Ectodermal cell (in vitro differentiated cells): ENCODE data around the gene NPIPA5.
"Not testable (repeated sequence)": the region's sequence is repeated elsewhere in the genome, so short reads cannot be mapped to it uniquely, and the experiment has no call there.

Experiments
- H3K27ac ChIP-seq: 2 replicates; pipeline ENCODE4 v1.7.0; 2013; ENCODE audit warnings: mild to moderate bottlenecking, low read depth, low read length; ENCODE audit not compliant: insufficient read depth, poor library complexity, severe bottlenecking
- H3K27me3 ChIP-seq: 2 replicates; pipeline ENCODE4 v1.7.0; 2013; ENCODE audit warnings: mild to moderate bottlenecking, low read length; ENCODE audit not compliant: insufficient read depth, control insufficient read depth, poor library complexity, severe bottlenecking
- H3K36me3 ChIP-seq: one replicate; pipeline ENCODE4 v1.7.0; 2013; ENCODE audit warnings: low read length; ENCODE audit not compliant: control insufficient read depth, insufficient read depth
- H3K4me1 ChIP-seq: one replicate; pipeline ENCODE4 v1.7.0; 2013; ENCODE audit warnings: low read length; ENCODE audit not compliant: control insufficient read depth, insufficient read depth
- H3K4me3 ChIP-seq: 2 replicates; pipeline ENCODE4 v1.7.0; 2013; ENCODE audit warnings: low read depth, low read length, control low read depth; ENCODE audit not compliant: insufficient read depth
- H3K9me3 ChIP-seq: 2 replicates; pipeline ENCODE4 v1.7.0; 2013; ENCODE audit warnings: mild to moderate bottlenecking, low read length, moderate library complexity; ENCODE audit not compliant: control insufficient read depth
- WGBS, 2 experiments: methylation state at CpG; one replicate each; pipeline ENCODE4 v1.1.7; 2013; ENCODE audit warnings: missing lambda C conversion rate in 2 of 2; 5-methylcytosine and 5-hydroxymethylcytosine counted together

The NPIPA5 gene

DNA sequence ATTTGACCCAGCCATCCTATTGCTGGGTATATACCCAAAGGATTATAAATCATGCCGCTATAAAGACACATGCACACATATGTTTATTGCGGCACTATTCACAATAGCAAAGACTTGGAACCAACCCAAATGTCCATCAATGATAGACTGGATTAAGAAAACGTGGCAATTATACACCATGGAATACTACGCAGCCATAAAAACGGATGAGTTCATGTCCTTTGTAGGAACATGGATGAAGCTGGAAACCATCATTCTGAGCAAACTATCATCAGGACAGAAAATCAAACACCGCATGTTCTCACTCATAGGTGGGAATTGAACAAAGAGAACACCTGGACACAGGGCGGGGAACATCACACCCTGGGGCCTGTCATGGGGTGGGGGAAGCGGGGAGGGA, 14.9 kb upstream of the NPIPA5 start:
- WGBS, 2 experiments: 91 to 92% methylated on average over 6 to 7 of the region's 8 CpGs
- H3K9me3 ChIP-seq, H3K36me3 ChIP-seq, H3K4me1 ChIP-seq, H3K4me3 ChIP-seq, H3K27ac ChIP-seq: not testable (repeated sequence)
- H3K27me3 ChIP-seq: peaks cover 12% of the 10 kb centered on the region

DNA sequence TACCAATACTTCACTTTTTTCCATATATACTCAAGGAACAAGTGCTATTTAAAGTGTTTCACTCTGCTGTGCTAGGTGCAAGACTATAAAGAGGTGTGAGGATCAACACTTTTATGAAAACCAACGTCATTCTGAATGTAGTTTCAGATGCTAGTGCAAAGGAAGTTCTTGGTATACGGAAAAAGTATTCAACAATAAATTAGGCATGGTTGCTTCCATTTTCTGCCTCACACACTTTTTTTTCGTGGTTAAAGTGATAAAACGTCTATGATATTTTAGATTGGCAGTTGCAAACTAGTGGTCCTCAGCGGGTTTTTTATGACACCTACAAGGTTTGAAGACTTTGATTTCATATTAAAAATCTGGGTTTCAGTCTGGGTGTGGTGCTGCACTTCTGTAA, 11.8 kb upstream of the NPIPA5 start:
- H3K27ac ChIP-seq, H3K36me3 ChIP-seq, H3K4me1 ChIP-seq, H3K9me3 ChIP-seq, H3K27me3 ChIP-seq, H3K4me3 ChIP-seq: not testable (repeated sequence)
- 90 to 95% methylated on average over 5 of the region's 5 CpGs for WGBS, 2 experiments

DNA sequence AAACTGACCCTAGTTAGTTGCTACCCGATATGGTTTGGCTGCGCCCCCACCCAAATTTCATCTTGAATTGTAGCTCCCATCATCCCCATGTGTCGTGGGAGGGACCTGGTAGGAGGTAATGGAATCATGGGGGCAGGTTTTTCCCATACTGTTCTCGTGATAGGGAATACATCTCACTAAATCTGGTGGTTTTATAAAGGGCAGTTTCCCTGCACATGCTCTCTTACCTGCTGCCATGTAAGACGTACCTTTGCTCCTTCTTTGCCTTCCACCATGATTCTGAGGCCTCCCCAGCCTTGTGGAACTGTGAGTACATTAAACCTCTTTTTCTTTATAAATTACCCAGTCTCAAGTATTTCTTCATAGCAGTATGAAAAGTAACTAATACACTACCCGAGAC, 10.0 kb upstream of the NPIPA5 start:
- H3K9me3 ChIP-seq, H3K27ac ChIP-seq, H3K4me1 ChIP-seq, H3K27me3 ChIP-seq, H3K36me3 ChIP-seq, H3K4me3 ChIP-seq: not testable (repeated sequence)
- 94 to 96% methylated on average over 5 of the region's 6 CpGs for WGBS, 2 experiments

DNA sequence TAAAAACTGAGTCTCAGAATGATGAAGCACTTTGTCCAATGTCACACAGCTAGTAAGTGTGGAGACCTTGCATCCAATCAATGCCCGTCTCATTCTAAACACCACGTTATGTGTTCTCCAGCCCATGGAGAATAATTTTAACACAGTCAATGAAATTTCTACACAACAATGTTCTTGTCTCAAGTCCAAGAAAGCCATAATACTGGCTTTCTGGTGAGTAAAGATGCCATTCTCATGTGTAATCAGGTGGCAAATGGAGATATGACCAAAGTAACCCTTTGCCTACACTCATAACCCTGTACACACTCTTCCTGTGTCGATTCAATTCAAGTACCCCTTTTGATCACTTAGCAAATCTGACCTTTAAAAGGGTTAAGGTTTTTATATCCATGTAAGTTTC, 4.7 kb upstream of the NPIPA5 start:
- not testable (repeated sequence) for H3K36me3 ChIP-seq, H3K4me3 ChIP-seq, H3K9me3 ChIP-seq, H3K27me3 ChIP-seq, H3K27ac ChIP-seq, H3K4me1 ChIP-seq
- WGBS, 2 experiments: 83% methylated on average over 1 of the region's 3 CpGs; no CpG with 5 or more reads in 1 of the 2 experiments

DNA sequence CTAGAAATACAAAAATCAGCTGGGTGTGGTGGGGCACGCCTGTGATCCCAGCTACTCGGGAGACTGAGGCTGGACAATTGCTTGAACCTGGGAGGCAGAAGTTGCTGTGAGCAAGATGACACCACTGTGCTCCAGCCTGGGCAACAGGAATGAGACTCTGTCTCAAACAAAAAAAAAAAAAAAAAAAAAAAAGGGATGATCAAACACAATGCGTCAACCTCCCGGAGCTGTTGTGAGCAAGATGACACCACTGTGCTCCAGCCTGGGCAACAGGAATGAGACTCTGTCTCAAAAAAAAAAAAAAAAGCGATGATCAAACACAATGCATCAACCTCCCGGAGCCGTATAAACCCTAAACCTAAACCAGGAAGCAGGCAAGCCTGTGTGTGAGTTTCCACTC, 20.6 kb downstream of the NPIPA5 start:
- not testable (repeated sequence) for H3K4me3 ChIP-seq, H3K27ac ChIP-seq, H3K9me3 ChIP-seq, H3K4me1 ChIP-seq, H3K27me3 ChIP-seq, H3K36me3 ChIP-seq
- no CpG with 5 or more reads among the region's 7 CpGs for WGBS, 2 experiments

DNA sequence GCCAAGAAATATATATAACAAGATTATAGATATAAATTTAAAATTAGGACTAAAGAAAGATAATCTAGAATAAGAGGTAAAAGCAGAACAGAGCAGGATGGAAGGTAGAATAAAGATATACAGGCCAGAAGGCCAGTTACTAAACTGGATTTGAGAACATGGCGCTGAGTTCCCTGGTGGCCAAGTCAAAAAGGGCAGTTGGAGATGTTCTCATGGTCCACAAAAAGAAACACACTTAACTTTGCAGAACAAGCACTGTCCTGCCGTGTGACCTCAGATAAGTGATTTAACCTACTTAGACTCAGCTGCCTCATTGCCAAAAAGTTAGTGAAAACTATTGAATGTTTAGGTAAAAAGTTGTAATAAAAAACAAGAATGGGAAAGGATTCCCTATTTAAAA, 23.2 kb downstream of the NPIPA5 start:
- WGBS, 2 experiments: no CpG with 5 or more reads among the region's 2 CpGs
- not testable (repeated sequence) for H3K9me3 ChIP-seq

DNA sequence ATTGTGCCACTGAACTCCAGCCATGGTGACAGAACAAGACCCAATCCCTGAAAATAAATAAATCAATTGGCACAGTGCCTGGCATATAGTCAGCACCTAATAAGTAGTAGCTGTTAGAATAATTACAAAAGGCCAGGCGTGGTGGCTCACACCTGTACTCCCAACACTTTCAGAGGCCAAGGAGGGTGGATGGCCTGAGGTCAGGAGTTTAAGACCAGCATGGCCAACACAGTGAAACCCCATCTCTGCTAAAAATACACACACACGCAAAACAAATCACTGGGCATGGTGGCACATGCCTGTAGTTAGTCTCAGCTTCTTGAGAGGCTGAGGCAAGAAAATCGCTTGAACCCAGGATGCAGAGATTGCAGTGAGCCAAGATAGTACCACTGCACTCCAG, 25.2 kb downstream of the NPIPA5 start:
- not testable (repeated sequence) for H3K4me1 ChIP-seq, H3K27me3 ChIP-seq, H3K27ac ChIP-seq, H3K36me3 ChIP-seq, H3K4me3 ChIP-seq, H3K9me3 ChIP-seq
- 57 to 100% methylated on average over 1 of the region's 3 CpGs for WGBS, 2 experiments

More for the DNA sequence above, 23.2 kb downstream of the NPIPA5 start:
- not testable (repeated sequence) for H3K4me1 ChIP-seq, H3K36me3 ChIP-seq, H3K27ac ChIP-seq, H3K27me3 ChIP-seq, H3K4me3 ChIP-seq

DNA sequence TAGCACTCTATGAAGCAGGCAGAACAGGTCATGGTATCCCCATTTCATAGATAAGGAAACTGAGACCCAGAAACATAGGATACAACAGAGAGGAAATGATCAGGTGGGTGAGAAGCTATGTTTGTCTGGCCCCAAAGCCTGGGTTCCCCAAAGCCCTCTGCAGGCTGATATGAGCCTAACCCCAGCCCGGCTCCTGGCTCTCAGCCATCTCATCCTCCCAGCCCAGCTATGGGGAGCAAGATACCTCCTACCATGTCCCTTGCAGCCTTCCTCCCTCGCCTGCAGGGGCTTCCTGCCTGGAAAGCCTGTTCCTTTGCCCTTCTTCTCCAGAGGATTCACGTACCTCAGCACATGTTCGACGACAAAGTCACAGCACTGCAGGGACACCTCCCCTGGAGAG, 26.3 kb downstream of the NPIPA5 start:
- H3K36me3 ChIP-seq, H3K9me3 ChIP-seq, H3K27me3 ChIP-seq, H3K4me3 ChIP-seq, H3K4me1 ChIP-seq, H3K27ac ChIP-seq: not testable (repeated sequence)
- no CpG with 5 or more reads among the region's 5 CpGs for WGBS, 2 experiments

DNA sequence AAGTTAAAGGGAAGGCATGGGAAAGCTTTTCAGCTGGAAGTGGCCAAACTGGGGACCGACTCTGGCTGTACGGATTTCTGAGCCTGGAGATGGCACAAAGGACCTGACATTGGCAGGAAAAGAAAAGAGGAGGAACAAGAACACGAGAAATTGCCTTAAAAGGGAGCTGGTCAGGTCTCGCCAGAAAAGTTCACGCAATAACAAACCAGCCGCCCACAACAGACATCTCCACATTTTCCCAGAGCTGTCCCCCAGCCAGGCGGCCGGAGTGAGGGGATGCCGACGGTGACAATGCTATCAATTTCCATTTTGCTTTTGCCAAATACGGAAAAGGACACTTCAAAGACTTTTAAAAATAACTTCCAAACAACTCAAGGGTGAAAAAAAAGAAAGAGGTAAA, 26.8 kb downstream of the NPIPA5 start:
- not testable (repeated sequence) for H3K27ac ChIP-seq, H3K27me3 ChIP-seq, H3K36me3 ChIP-seq, H3K4me3 ChIP-seq, H3K4me1 ChIP-seq, H3K9me3 ChIP-seq
- WGBS, 2 experiments: no CpG with 5 or more reads among the region's 11 CpGs

DNA sequence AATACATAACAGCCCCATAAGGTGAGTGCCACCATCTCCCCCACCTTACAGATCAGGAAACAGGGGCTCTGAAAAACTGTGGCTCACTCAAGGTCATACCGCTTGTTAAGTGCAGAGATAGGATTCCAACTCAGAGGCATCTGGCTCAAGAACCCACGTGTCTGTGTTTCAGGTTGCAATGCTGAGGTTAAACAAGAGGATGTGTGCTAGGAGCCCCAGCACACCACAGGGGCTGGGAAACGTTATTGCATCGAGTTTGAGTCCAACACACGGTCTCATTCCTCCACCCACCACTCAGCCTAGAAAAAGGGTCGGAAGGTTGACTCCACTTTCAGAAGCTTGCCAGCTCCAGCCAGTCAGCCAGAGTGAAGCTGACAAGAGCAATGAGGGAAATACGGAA, 29.4 kb downstream of the NPIPA5 start:
- H3K27ac ChIP-seq, H3K36me3 ChIP-seq, H3K9me3 ChIP-seq, H3K4me1 ChIP-seq, H3K27me3 ChIP-seq, H3K4me3 ChIP-seq: not testable (repeated sequence)
- WGBS, 2 experiments: no CpG with 5 or more reads among the region's 7 CpGs

DNA sequence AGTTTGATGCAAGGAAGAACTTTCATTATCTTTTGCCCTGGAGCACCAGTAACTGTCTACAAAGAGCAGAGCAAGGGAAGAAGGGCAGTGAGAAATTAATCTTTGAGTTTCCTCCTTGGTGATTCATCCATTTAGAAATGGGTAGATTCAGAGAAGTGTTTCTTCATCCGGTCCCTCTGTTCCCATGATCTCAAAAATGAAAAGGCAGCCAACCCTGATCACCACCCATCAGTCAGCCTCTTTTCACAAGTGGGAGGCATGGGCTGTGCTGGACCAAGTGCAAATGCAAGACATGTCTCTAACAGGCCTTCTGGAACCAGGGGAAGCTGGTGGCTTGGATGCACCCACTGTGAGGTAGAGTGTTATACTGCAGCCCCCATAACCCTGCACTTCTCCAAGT, 35.8 kb downstream of the NPIPA5 start:
- H3K36me3 ChIP-seq, H3K9me3 ChIP-seq, H3K4me3 ChIP-seq, H3K4me1 ChIP-seq, H3K27ac ChIP-seq, H3K27me3 ChIP-seq: not testable (repeated sequence)
- no CpG with 5 or more reads among the region's 1 CpG for WGBS, 2 experiments
